ENCODE measurements around the gene NCEH1.

GRCh38 chr3:172680684-172681083 is 30.2 kb downstream of the NCEH1 start:
- TF ChIP-seq CTCF (IDR thresholded peaks at IDR 0.05 in 2 of 3, conservative IDR thresholded peaks at IDR 0.05 in 1 of 3; ENCODE audit: control insufficient read depth in 2 of 3, extremely low read depth in 1 of 3, insufficient read depth in 1 of 3, low read depth in 3 of 3, low read length in 3 of 3) (no peak), SRF (IDR thresholded peaks at IDR 0.05; ENCODE audit: low read depth in 2 of 2, low read length in 2 of 2) (no peak), TARDBP (IDR thresholded peaks at IDR 0.05; ENCODE audit: borderline replicate concordance) (no peak), BCLAF1 (IDR thresholded peaks at IDR 0.05) (no peak), RUNX3 (IDR thresholded peaks at IDR 0.05; ENCODE audit: low read length) (no peak), JUNB (IDR thresholded peaks at IDR 0.05) (no peak), POLR2AphosphoS2 (IDR thresholded peaks at IDR 0.05; ENCODE audit: low read depth, low read length) (no peak), EZH2 (IDR thresholded peaks at IDR 0.05; ENCODE audit: borderline replicate concordance, control insufficient read depth, low read depth, low read length) (no peak), POLR2AphosphoS5 (IDR thresholded peaks at IDR 0.05; ENCODE audit: low read length) (no peak), TCF3 (IDR thresholded peaks at IDR 0.05; ENCODE audit: borderline replicate concordance, insufficient read depth, low read depth, low read length) (no peak)
